ENCODE results near the gene SLC24A4.

SLC24A4 gene

GRCh38 chr14:92470215-92470614 lies 147.2 kb downstream of the SLC24A4 start:
- in situ Hi-C loops (cut with MboI; ENCODE audit: low pct_unique_long_range_greater_than_20kb, low sequenced_read_pairs, unreplicated experiment): no loop called here
- TF ChIP-seq CTCF (IDR thresholded peaks at IDR 0.05; ENCODE audit: extremely low read depth, insufficient read depth, missing control alignments): no peak
- DNase-seq (ENCODE audit: low spot score): no peak

- in situ Hi-C loops (cut with MboI; ENCODE audit: low pct_unique_long_range_greater_than_20kb, low sequenced_read_pairs, unreplicated experiment): no loop called here
- no peak for DNase-seq (ENCODE audit: low spot score)
- TF ChIP-seq CTCF (IDR thresholded peaks at IDR 0.05; ENCODE audit: extremely low read depth, insufficient read depth, missing control alignments): no peak
Measured at GRCh38 chr14:92470811-92471210, 147.8 kb downstream of the SLC24A4 start.

GRCh38 chr14:92471919-92472318 lies 149.0 kb downstream of the SLC24A4 start:
- no peak for TF ChIP-seq CTCF (IDR thresholded peaks at IDR 0.05; ENCODE audit: extremely low read depth, insufficient read depth, missing control alignments)
- no peak for DNase-seq (ENCODE audit: low spot score)
- in situ Hi-C loops (cut with MboI; ENCODE audit: low pct_unique_long_range_greater_than_20kb, low sequenced_read_pairs, unreplicated experiment): no loop called here

DNA sequence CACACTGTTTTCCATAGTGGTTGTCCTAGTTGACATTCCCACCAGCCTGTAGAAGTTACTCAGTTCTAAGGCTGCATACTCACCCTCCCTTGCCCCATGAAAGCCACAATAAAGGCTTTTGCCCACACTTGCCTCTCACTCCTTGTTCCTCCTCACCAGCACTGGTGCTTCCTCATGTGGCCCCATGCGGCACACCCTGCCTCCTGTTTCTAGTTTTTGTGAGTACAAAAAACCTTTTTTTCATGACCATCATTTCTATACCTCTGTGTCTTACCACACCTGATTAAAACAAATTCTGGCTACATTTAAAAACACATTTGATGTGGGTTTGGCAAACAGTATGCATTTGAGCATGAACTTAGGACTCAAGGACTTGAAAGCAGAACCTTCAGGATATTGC lies 149.9 kb downstream of the SLC24A4 start:
- in situ Hi-C loops (cut with MboI; ENCODE audit: low pct_unique_long_range_greater_than_20kb, low sequenced_read_pairs, unreplicated experiment): no loop called here
- no peak for DNase-seq (ENCODE audit: low spot score)
- no peak for TF ChIP-seq CTCF (IDR thresholded peaks at IDR 0.05; ENCODE audit: extremely low read depth, insufficient read depth, missing control alignments)

DNA sequence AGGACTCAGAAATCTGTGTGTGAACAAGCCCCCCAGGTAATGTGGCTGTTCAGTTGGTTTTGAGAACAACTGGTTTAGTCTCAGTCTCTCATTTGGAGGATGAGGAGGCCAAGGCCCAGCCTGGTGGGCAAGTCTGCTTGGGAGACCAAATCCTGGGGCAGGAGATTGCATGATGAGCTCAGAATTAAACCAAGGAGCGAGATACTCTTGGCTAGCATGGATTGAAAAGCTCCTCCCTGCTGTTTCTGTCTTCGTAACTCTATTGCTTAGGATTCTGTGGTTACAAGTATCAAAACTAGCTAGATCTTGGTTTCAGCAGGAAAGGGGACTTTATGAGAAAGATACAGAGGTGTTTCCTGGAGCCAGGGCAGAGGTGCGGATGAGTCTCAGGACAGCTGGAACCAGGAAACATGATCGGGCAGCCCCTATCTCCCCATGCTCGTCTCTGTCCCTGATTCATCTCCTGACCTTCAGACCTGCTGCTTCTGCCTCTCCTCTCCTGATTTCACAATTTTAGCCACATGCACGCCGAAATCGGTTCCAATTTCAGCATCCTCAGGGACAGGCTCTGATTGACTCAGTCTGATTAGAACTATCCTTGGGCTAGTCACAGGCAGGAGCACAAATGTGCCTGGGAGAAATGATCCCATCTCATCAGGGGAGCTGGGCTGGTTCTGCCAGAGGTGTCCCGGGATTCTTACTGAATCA lies 150.4 kb downstream of the SLC24A4 start:
- no peak for TF ChIP-seq CTCF (IDR thresholded peaks at IDR 0.05; ENCODE audit: extremely low read depth, insufficient read depth, missing control alignments)
- in situ Hi-C loops (cut with MboI; ENCODE audit: low pct_unique_long_range_greater_than_20kb, low sequenced_read_pairs, unreplicated experiment): no loop called here
- DNase-seq (ENCODE audit: low spot score): no peak

DNA sequence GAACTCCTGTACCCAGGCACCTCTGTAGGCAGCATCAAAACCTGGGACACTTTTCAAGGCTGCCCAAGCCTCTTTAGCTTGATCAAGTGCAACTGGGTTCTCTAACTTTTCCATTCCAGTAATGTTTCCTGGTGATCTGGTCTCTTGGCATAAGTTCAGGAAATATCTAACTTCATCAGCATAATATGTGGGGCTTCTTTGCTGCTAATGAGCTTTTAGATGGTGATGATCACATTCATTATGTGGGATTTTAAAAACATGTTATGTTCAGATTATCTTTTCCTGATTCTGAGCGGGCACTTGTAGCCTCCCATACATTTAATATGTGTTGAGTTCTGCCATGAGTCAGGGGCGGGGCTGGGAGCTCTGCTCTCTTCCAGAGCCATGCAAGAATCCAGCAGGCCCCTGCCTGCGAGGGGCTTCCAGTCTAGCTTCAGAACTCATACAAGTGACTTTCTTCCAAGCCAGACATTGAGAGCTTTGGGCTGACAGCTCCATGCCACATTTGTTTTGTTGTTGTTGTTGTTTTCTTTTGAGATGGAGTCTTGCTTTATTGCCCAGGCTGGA lies 151.1 kb downstream of the SLC24A4 start:
- DNase-seq (ENCODE audit: low spot score): no peak
- in situ Hi-C loops (cut with MboI; ENCODE audit: low pct_unique_long_range_greater_than_20kb, low sequenced_read_pairs, unreplicated experiment): no loop called here
- no peak for TF ChIP-seq CTCF (IDR thresholded peaks at IDR 0.05; ENCODE audit: extremely low read depth, insufficient read depth, missing control alignments)
